ENCODE results near the gene KYNU.

The KYNU gene

DNA sequence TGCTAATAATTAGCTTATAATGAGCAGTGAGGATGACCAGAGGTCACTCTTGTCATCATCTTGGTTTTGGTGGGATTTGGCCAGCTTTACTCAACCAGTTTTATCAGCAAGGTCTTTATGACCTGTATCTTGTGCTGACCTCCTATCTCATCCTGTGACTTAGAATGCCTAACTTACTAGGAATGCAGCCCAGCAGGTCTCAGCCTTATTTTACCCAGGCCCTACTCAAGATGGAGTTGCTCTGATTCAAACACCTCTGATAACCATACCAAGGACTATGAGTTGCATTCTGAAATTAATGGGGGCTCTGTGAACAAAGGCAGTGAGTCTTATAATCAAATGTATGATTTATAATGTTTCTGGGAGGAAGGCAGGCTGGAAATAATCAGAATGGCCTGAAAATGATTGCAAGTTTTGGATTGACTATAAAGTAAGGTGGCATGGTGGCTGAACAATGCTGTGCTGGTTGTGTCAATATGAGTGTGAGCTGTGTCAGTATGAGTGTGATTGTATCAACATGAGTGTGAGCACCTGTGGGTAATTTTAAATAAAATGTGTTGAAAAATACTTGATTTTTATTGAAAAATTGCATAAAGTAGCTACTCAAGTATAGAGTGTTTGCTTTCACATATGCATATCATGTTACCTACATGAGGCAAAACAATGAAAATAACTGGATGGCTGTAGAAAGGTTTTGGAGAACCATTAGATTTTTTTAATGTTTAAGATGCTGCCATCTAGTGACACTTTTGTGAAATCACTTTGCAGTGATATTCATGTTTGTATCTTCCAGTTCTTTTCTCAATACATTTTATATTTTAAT, 103.0 kb downstream of the KYNU start:
- H3K4me2 ChIP-seq (ENCODE audit: low read length): peak overlapping the region; percentile 63

DNA sequence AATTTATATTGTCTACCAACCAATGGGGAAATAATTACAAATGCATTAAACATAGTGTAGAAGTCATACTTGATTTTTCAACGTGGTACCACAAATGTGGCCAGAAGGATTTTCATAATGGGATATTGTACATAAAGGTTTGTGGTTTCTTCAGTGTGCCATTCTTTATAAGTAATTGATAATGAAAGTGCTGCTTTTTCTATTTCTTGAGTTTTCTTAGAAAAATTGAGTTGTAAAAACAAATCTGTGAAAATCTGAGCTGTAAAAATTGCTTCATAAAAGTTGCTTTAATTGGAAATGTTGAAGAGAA, 103.6 kb downstream of the KYNU start:
- Histone ChIP-seq H3K9me3 (ENCODE audit: control insufficient read depth, insufficient read depth, low read length) (no peaks in the 10 kb centered on the region), H4K20me1 (ENCODE audit: control insufficient read depth, insufficient read depth, low read depth, low read length) (no peaks in the 10 kb centered on the region), H3K4me2 (ENCODE audit: low read length) (peak overlapping the region; percentile 63), H3K36me3 (ENCODE audit: control insufficient read depth, low read length) (peaks cover 7% of the 10 kb centered on the region), H3F3A (ENCODE audit: control insufficient read depth, insufficient read depth) (peaks cover 7% of the 10 kb centered on the region), H3K27ac (ENCODE audit: low read depth, low read length) (peak overlapping the region; percentile 84), H3K4me3 (ENCODE audit: low read length) (peak overlapping the region; percentile 64), H3K79me2 (ENCODE audit: control insufficient read depth, low read length) (no peaks in the 10 kb centered on the region), H3K27me3 (ENCODE audit: control insufficient read depth, low read length) (no peaks in the 10 kb centered on the region), H3K9me2 (replicated peaks; ENCODE audit: control insufficient read depth, low read length) (no peaks in the 10 kb centered on the region), H3K4me1 (ENCODE audit: control insufficient read depth, low read length) (peaks cover 72% of the 10 kb centered on the region)
- TF ChIP-seq EZH2phosphoT487 (IDR thresholded peaks at IDR 0.05; ENCODE audit: borderline replicate concordance, low read length): no peak
- TF ChIP-seq, protein P1, sequence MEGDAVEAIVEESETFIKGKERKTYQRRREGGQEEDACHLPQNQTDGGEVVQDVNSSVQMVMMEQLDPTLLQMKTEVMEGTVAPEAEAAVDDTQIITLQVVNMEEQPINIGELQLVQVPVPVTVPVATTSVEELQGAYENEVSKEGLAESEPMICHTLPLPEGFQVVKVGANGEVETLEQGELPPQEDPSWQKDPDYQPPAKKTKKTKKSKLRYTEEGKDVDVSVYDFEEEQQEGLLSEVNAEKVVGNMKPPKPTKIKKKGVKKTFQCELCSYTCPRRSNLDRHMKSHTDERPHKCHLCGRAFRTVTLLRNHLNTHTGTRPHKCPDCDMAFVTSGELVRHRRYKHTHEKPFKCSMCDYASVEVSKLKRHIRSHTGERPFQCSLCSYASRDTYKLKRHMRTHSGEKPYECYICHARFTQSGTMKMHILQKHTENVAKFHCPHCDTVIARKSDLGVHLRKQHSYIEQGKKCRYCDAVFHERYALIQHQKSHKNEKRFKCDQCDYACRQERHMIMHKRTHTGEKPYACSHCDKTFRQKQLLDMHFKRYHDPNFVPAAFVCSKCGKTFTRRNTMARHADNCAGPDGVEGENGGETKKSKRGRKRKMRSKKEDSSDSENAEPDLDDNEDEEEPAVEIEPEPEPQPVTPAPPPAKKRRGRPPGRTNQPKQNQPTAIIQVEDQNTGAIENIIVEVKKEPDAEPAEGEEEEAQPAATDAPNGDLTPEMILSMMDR (IDR thresholded peaks at IDR 0.05; ENCODE audit: low read depth, low read length, poor library complexity, severe bottlenecking): no peak

More for the DNA sequence above, 103.0 kb downstream of the KYNU start:
- Histone ChIP-seq H3K9me3 (ENCODE audit: control insufficient read depth, insufficient read depth, low read length) (no peaks in the 10 kb centered on the region), H3K4me1 (ENCODE audit: control insufficient read depth, low read length) (peaks cover 68% of the 10 kb centered on the region), H3K79me2 (ENCODE audit: control insufficient read depth, low read length) (no peaks in the 10 kb centered on the region), H3K36me3 (ENCODE audit: control insufficient read depth, low read length) (peaks cover 7% of the 10 kb centered on the region), H3F3A (ENCODE audit: control insufficient read depth, insufficient read depth) (peaks cover 7% of the 10 kb centered on the region), H3K27me3 (ENCODE audit: control insufficient read depth, low read length) (no peaks in the 10 kb centered on the region), H3K27ac (ENCODE audit: low read depth, low read length) (peak overlapping the region; percentile 84), H3K4me3 (ENCODE audit: low read length) (no peak overlapping the region), H4K20me1 (ENCODE audit: control insufficient read depth, insufficient read depth, low read depth, low read length) (no peaks in the 10 kb centered on the region), H3K9me2 (replicated peaks; ENCODE audit: control insufficient read depth, low read length) (no peaks in the 10 kb centered on the region)
- no peak for TF ChIP-seq EZH2phosphoT487 (IDR thresholded peaks at IDR 0.05; ENCODE audit: borderline replicate concordance, low read length)
- TF ChIP-seq, protein P1 (IDR thresholded peaks at IDR 0.05; ENCODE audit: low read depth, low read length, poor library complexity, severe bottlenecking): peak; percentile 54

DNA sequence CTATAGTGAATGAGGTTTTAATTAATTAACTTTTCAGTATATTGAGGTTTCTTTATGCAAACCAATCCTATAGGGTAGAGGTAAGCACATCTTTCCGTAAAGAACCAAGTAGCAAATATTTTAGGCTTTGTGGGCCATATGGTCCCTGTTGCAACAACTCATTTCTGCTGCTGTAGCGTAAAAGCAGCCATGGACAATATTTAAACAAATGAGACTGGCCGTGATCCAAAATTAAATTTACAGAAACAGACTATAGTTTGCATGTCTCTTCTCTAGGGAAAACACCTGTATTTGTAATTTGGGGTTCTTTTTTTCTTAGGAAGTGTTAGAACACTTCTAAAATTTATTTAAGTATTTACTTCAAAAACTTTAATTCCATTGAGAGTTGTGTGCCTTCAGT, 104.3 kb downstream of the KYNU start:
- Histone ChIP-seq H3K27ac (ENCODE audit: low read depth, low read length) (peak overlapping the region; percentile 84), H3K27me3 (ENCODE audit: control insufficient read depth, low read length) (no peaks in the 10 kb centered on the region), H3K9me2 (replicated peaks; ENCODE audit: control insufficient read depth, low read length) (no peaks in the 10 kb centered on the region), H3K4me1 (ENCODE audit: control insufficient read depth, low read length) (peaks cover 77% of the 10 kb centered on the region), H3K4me3 (ENCODE audit: low read length) (peak overlapping the region; percentile 64), H3K79me2 (ENCODE audit: control insufficient read depth, low read length) (no peaks in the 10 kb centered on the region), H4K20me1 (ENCODE audit: control insufficient read depth, insufficient read depth, low read depth, low read length) (no peaks in the 10 kb centered on the region), H3F3A (ENCODE audit: control insufficient read depth, insufficient read depth) (peaks cover 7% of the 10 kb centered on the region), H3K9me3 (ENCODE audit: control insufficient read depth, insufficient read depth, low read length) (no peaks in the 10 kb centered on the region), H3K4me2 (ENCODE audit: low read length) (peak overlapping the region; percentile 63), H3K36me3 (ENCODE audit: control insufficient read depth, low read length) (peaks cover 7% of the 10 kb centered on the region)
- TF ChIP-seq, protein P1 (IDR thresholded peaks at IDR 0.05; ENCODE audit: low read depth, low read length, poor library complexity, severe bottlenecking): no peak
- no peak for TF ChIP-seq EZH2phosphoT487 (IDR thresholded peaks at IDR 0.05; ENCODE audit: borderline replicate concordance, low read length)
